ENCODE data around the gene CD83. TPM values are rescaled to one million over a fixed set of nuclear protein-coding genes. Genes with fewer than 3 reads are reported as not detected.

CD83 gene
- polyA plus RNA-seq, 1 donor (not counting 4 experiments of a cell fraction or from before 2014, with no cell fraction given): 3.4 TPM

- no peak overlapping the region for H3K27ac ChIP-seq (ENCODE audit: control insufficient read depth, insufficient read depth, low read length)
- no peak overlapping the region for H2AFZ ChIP-seq (ENCODE audit: control insufficient read depth, low read length)
- H3K79me2 ChIP-seq (ENCODE audit: control insufficient read depth, insufficient read depth, low read length): no peaks in the 10 kb centered on the region
- no peak for TF ChIP-seq CTCF (optimal IDR thresholded peaks at IDR 0.05 in 1 of 3, IDR thresholded peaks at IDR 0.05 in 1 of 3, conservative IDR thresholded peaks at IDR 0.05 in 1 of 3; ENCODE audit: extremely low read depth in 1 of 3, insufficient read depth in 2 of 3, low read length in 3 of 3)
- no peak for TF ChIP-seq EZH2 (IDR thresholded peaks at IDR 0.05; ENCODE audit: low read length)
- FAIRE-seq (no peak), DNase-seq (ENCODE audit: low read depth, low spot score) (no peak)
- H3K27me3 ChIP-seq (ENCODE audit: control insufficient read depth, extremely low read depth, insufficient read depth, low read length): no peaks in the 10 kb centered on the region
- H3K4me1 ChIP-seq (ENCODE audit: control insufficient read depth, extremely low read depth, insufficient read depth, low read length): peaks cover 9% of the 10 kb centered on the region
- H3K9me1 ChIP-seq (ENCODE audit: control insufficient read depth, extremely low read depth, insufficient read depth, low read length): no peaks in the 10 kb centered on the region
- no peaks in the 10 kb centered on the region for H3K9me3 ChIP-seq (ENCODE audit: control insufficient read depth, low read depth, low read length)
- no peak overlapping the region for H3K4me3 ChIP-seq (ENCODE audit: control insufficient read depth in 2 of 3, extremely low read depth in 1 of 3, insufficient read depth in 2 of 3, low read depth in 1 of 3, low read length in 3 of 3)
- no peaks in the 10 kb centered on the region for H4K20me1 ChIP-seq (ENCODE audit: control insufficient read depth, extremely low read depth, insufficient read depth, low read length)
- H3K9ac ChIP-seq (ENCODE audit: control insufficient read depth, extremely low read depth, insufficient read depth, low read length): no peak overlapping the region
- dilution Hi-C loops (cut with MboI; ENCODE audit: extremely low pct_ligation_motif_present, low sequenced_read_pairs): no loop called here
- no peaks in the 10 kb centered on the region for H3K36me3 ChIP-seq (ENCODE audit: control insufficient read depth in 2 of 2, extremely low read depth in 1 of 2, insufficient read depth in 2 of 2, low read length in 2 of 2)
- no peak overlapping the region for H3K4me2 ChIP-seq (ENCODE audit: control insufficient read depth, extremely low read depth, insufficient read depth, low read depth, low read length)
Measured at GRCh38 chr6:14134211-14134910, 16.8 kb downstream of the CD83 start.

GRCh38 chr6:14135893-14136539 is 18.4 kb downstream of the CD83 start:
- no peak overlapping the region for H2AFZ ChIP-seq (ENCODE audit: control insufficient read depth, low read length)
- no peaks in the 10 kb centered on the region for H3K79me2 ChIP-seq (ENCODE audit: control insufficient read depth, insufficient read depth, low read length)
- DNase-seq (ENCODE audit: low read depth, low spot score) (no peak), FAIRE-seq (no peak)
- no peaks in the 10 kb centered on the region for H3K9me1 ChIP-seq (ENCODE audit: control insufficient read depth, extremely low read depth, insufficient read depth, low read length)
- TF ChIP-seq EZH2 (IDR thresholded peaks at IDR 0.05; ENCODE audit: low read length) (no peak), CTCF (optimal IDR thresholded peaks at IDR 0.05 in 1 of 3, IDR thresholded peaks at IDR 0.05 in 1 of 3, conservative IDR thresholded peaks at IDR 0.05 in 1 of 3; ENCODE audit: extremely low read depth in 1 of 3, insufficient read depth in 2 of 3, low read length in 3 of 3) (no peak)
- no peak overlapping the region for H3K4me3 ChIP-seq (ENCODE audit: control insufficient read depth in 2 of 3, extremely low read depth in 1 of 3, insufficient read depth in 2 of 3, low read depth in 1 of 3, low read length in 3 of 3)
- H3K27ac ChIP-seq (ENCODE audit: control insufficient read depth, insufficient read depth, low read length): no peak overlapping the region
- dilution Hi-C loops (cut with MboI; ENCODE audit: extremely low pct_ligation_motif_present, low sequenced_read_pairs): no loop called here
- no peaks in the 10 kb centered on the region for H3K27me3 ChIP-seq (ENCODE audit: control insufficient read depth, extremely low read depth, insufficient read depth, low read length)
- H4K20me1 ChIP-seq (ENCODE audit: control insufficient read depth, extremely low read depth, insufficient read depth, low read length): no peaks in the 10 kb centered on the region
- no peak overlapping the region for H3K9ac ChIP-seq (ENCODE audit: control insufficient read depth, extremely low read depth, insufficient read depth, low read length)
- no peaks in the 10 kb centered on the region for H3K36me3 ChIP-seq (ENCODE audit: control insufficient read depth in 2 of 2, extremely low read depth in 1 of 2, insufficient read depth in 2 of 2, low read length in 2 of 2)
- H3K9me3 ChIP-seq (ENCODE audit: control insufficient read depth, low read depth, low read length): no peaks in the 10 kb centered on the region
- H3K4me2 ChIP-seq (ENCODE audit: control insufficient read depth, extremely low read depth, insufficient read depth, low read depth, low read length): no peak overlapping the region
- H3K4me1 ChIP-seq (ENCODE audit: control insufficient read depth, extremely low read depth, insufficient read depth, low read length): peaks cover under 1% of the 10 kb centered on the region

All from keratinocyte (primary cell).